GM21515 (cell line): ENCODE results near the gene SPECC1L.

ENCODE experiments used
- ATAC-seq: cut with Tn5 transposase; IDR thresholded peaks from one replicate; pipeline ENCODE4 v1.9.1; 2021; ENCODE audit not compliant: unreplicated experiment

SPECC1L gene

DNA sequence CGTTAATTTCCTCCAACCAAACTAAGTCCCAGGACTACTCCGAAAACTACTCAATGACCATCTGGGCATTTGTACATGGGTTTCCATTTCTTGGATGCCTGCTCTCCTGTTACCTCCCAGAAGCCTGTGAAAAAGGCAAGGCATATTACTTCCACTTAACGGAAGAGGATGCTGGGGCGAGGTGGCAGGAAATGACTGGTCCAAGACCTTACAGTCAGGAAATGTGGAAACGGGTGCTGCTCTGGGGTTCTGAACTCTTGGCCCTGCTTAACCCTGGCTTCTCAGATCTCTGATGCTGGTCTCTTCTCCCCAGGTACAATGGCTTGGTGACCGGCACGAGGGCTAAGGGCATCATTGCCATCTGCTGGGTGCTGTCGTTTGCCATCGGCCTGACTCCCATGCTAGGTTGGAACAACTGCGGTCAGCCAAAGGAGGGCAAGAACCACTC lies 169.7 kb downstream of the SPECC1L start:
- ATAC-seq: no peak

DNA sequence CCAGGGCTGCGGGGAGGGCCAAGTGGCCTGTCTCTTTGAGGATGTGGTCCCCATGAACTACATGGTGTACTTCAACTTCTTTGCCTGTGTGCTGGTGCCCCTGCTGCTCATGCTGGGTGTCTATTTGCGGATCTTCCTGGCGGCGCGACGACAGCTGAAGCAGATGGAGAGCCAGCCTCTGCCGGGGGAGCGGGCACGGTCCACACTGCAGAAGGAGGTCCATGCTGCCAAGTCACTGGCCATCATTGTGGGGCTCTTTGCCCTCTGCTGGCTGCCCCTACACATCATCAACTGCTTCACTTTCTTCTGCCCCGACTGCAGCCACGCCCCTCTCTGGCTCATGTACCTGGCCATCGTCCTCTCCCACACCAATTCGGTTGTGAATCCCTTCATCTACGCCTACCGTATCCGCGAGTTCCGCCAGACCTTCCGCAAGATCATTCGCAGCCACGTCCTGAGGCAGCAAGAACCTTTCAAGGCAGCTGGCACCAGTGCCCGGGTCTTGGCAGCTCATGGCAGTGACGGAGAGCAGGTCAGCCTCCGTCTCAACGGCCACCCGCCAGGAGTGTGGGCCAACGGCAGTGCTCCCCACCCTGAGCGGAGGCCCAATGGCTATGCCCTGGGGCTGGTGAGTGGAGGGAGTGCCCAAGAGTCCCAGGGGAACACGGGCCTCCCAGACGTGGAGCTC lies 170.2 kb downstream of the SPECC1L start:
- ATAC-seq: no peak

DNA sequence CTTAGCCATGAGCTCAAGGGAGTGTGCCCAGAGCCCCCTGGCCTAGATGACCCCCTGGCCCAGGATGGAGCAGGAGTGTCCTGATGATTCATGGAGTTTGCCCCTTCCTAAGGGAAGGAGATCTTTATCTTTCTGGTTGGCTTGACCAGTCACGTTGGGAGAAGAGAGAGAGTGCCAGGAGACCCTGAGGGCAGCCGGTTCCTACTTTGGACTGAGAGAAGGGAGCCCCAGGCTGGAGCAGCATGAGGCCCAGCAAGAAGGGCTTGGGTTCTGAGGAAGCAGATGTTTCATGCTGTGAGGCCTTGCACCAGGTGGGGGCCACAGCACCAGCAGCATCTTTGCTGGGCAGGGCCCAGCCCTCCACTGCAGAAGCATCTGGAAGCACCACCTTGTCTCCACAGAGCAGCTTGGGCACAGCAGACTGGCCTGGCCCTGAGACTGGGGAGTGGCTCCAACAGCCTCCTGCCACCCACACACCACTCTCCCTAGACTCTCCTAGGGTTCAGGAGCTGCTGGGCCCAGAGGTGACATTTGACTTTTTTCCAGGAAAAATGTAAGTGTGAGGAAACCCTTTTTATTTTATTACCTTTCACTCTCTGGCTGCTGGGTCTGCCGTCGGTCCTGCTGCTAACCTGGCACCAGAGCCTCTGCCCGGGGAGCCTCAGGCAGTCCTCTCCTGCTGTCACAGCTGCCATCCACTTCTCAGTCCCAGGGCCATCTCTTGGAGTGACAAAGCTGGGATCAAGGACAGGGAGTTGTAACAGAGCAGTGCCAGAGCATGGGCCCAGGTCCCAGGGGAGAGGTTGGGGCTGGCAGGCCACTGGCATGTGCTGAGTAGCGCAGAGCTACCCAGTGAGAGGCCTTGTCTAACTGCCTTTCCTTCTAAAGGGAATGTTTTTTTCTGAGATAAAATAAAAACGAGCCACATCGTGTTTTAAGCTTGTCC lies 171.0 kb downstream of the SPECC1L start:
- no peak for ATAC-seq

DNA sequence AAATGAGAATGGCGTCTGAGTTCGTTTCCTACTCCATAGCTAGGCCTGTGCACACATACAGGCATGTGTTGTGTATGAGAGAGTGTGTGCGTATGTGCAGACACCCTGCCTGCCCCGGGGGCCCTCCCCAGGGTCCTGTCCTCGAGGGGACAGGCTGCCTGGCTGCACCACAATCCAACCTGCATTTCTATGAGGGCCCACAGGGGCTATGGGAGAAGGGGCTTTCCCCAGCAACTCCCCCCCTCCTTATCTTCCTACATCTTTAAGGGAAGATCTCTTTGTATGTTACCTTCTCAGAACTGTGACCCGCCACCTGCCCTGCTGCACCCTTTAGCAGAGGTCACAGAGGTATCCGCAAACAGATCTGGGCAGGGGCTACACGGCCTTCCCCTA lies 171.7 kb downstream of the SPECC1L start:
- ATAC-seq: no peak

DNA sequence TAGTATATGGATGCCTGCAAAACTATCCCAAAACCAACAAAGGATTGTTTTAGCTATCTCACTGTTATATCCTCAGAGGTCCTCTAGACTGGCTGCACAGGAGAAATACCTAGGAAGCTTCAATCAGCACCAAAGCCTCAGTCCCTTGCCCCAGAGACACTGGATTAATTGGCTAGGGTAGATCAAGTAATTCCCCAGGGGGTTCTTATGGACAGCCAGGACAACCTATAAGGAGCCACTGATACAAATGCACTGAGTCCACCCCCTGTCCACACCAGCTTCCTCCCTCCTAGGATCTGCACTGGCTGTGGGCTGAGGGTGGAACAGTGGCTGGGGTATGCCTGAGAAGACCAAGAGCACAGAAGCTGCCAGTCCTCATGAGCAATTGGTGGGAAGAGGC lies 173.0 kb downstream of the SPECC1L start:
- no peak for ATAC-seq

DNA sequence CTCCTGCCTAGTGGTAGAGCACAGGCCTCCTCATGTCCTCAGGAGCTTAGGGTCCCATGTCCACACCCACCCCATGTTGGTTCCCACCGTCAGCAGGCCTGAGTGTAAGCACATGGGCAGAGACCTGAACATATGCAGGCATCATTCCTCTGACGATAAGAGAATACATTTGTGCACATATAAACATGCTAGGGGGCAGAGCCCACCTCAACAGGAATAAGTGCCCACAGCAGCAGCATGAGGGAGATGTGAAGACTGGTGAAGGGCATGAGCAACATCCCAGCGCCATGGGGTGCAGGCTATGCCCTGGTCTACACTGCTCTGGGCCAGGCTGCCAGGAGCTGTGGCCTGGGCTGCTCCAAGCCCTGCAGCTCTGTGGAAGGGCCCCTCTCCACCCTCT lies 173.6 kb downstream of the SPECC1L start:
- no peak for ATAC-seq

DNA sequence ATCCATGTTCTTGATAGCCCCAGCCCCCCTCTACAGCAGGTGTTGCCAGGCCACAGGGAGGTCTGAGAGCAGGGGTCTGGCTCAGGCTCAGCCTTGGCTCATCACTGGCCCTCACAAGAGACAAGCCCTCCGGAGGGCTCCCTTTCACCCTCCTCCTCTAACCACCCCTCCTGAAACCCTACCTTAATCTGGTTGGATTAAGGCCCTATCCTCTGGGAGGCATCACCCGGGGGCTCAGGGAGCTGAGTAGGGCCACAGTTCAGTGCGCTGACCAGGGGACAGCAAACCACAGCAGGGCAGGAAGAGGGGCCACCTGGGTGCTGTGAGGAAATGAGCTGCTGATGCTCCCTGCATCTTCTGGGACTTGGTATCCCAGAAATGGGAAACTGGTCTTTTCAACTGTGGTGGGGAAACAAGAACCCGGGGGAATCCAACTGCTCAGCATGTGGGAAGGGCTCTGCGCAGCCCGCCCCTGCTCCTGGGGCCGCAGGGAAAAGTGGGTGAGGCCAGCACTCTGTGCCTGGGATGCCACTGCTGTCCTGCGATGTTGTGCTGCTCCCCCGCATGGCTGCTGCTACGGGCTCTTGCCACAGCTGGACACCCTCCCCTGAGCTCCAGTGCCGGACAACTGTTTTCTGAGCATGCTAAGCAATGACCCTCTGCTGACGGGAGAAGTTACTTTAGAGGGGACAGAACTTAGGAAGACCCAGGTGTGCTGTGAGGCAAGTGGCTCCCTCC lies 174.3 kb downstream of the SPECC1L start:
- ATAC-seq: no peak

DNA sequence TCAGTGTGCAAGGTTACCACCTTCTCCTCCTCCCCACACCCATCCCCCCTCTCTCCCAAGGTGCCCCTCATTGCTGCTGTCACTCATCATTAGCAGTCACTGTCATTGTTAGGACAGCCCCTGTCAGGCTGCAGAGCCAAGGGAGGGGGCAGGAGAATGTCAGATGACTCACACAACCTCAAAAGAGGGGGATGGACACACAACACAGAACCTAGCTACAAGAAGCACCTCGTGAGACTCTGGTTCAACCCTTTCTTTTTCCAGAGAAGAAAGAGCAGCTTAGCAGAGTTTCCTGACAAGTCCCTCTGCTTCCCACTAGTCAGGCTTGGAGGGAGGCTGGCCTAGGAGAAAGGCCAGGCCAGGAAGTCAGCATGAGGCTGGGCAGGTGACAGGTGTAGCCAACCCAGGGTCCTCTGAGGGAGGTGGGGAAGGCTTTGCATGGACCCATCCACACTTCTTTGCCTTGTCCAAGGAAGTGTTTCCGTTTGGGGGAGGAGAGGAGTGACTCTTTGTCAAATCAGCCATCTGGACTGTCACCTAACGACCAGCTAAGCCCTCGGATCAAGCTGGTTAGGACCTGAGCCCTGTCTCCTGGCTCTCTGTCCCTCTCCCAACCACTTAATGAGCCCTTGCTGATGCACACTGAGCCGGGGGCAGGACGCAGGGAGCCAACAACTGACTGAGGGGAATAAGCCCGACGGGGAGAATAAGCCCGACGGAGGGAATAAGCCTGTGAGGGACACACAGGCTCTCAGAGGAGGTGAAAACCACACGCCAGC lies 175.0 kb downstream of the SPECC1L start:
- no peak for ATAC-seq

DNA sequence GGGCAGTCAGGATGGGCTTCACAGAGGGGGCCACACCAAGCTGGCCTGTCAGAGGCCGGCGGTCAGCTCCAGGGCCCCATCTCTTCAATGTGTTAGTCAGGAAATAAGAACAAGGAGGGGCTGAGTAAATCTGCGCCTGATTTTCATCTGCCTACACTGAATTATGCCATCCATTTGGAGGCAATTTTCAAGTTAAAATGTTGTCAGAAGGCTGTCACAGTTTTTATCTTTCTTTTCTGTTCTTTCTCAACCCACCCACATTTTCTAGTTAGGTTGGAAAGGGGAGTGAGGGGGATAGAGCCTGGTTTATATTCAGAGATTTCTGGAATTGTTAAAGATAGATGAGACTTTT lies 175.6 kb downstream of the SPECC1L start:
- ATAC-seq: no peak

DNA sequence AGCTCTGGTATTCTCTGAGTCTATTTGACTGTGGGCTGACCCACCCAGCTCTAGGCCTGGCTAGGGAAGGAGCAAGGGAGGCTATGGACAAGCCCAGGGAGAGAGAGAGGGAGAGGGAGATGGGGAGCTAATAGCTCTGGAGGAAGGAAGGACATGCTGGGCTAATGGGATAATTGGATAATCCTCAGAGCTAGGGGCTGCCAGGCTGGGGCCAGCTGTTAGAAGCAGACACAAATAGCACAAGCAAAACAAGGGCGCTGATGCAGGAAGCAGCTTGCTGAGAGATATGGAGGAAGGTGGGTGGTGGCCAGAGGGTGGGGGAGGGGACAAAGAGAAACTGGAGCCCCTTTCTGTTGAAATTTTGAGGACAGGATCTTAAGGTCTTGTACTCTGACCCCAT lies 180.0 kb downstream of the SPECC1L start:
- no peak for ATAC-seq

DNA sequence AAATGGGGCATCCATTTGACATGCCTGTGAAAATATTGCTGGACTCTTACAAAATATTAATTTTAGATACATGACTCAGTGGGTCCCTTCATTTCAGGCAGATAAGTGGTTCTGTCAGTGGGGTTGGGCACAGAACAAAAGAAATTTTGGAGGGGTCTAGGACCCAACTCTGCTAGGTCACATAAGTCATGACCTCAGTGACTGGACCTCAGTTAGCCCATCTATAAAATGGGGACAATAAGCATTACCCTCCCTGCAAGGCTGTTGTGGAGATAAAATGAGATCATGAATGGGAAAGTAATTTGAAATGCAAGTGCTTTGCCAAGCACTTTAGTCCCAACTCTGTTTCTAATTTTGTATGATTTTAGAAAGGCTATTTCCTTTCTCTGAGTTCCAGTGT lies 180.5 kb downstream of the SPECC1L start:
- no peak for ATAC-seq

DNA sequence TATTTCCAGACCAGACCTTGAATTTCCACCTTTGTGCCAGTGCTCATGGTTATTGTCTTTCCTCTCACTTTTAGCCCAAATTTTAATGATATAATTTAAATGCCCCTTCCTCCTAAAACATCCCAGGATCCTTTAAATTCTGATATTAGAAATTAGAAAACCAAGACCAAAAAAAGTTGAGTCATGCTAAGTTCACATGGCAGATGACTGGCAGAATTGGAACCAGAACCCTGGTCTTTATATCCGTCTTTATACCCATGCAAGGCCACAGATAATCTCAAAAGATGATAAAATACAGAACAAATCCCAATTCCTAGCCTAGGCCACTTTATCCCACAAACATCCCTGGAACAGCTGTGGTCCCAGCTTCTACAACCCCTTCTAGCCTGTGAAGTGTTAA lies 183.2 kb downstream of the SPECC1L start:
- ATAC-seq: no peak

DNA sequence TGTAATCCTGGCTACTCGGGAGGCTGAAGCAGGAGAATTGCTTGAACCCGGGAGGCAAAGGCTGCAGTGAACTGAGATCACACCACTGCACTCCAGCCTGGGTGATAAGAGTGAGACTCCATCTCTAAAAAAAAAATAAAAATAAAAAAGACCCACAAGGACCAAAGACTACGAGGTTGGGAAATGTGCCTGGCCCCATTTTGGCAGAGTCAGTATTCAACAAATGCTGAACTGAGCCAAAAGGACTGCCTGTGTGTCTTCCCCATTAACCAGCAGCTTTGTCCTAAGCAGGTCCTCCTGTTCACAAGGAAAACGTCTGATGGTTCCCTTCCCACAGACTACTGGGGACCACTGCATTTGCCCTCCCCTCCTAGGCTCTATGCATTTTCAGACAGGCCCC lies 184.4 kb downstream of the SPECC1L start:
- no peak for ATAC-seq

DNA sequence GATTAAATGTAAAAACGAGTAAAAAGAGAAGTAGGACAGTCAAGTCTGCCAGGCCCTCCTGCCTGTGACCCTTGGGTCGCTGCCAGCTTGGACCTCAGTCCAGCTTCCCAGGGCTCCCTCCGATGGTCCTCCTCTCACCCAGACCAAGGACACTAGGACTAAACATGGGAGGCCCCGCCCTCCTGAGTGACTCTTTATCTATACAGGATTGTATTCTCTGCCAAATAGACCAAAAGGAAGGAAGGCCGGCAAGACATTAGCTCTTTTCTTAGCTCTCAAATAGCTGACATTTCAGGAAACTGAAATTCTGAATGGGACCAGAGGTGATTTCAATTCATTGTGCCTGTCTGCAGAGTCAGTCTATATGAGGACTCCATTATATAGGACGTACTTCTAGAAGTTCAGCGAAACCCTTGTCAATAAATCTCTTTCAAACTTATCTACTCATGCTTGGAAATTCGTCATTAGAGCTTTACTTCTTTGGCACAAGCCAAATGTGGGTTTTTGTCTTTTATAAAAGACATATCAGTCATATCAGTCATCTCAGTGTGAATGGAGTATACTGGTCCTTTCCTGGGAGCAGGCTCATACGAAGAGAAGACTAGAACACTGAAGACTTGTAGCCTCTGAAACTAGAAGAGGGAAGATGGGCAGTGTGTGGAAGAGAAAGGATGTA lies 185.3 kb downstream of the SPECC1L start:
- no peak for ATAC-seq

DNA sequence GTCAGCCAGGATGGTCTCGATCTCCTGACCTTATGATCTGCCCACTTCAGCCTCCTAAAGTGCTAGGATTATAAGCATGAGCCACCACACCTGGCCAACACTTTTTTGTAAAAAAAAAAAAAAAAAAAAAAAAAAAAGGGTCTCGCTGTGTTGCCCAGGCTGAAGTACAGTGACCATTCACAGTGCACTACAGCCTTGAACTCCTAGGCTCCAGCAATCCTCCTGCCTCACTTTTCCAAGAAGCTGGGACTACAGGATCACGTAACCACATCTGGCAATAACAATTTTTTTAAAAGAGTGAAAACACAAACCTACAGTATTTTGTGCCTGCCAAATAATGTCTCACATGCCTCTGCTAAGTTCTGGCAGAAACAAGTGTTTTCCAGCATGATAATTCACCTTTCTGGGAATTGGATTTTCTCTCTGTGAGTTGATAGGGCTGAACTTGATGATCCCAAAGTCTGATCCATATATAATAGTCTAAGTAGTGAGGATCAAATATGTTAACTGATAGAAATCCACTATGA lies 187.3 kb downstream of the SPECC1L start:
- ATAC-seq: no peak

DNA sequence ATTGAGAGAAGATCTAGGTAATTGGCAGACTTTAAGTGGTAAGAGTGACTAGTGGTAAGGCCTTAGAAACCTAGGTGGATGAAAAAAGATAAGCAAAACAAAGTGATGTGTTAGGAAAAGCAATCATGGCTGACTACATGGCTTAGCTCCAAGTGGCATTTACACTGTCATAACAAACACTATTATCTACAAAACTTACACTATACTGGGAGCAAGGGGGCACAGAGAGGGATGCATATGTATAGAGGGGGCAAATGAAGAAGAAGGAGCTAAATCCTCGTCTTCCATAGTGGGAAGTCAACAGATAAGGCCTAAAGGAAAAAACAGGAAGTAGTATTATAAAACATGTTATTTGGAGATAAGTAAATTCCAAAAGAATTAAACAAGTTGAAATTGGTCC lies 189.3 kb downstream of the SPECC1L start:
- ATAC-seq: no peak

DNA sequence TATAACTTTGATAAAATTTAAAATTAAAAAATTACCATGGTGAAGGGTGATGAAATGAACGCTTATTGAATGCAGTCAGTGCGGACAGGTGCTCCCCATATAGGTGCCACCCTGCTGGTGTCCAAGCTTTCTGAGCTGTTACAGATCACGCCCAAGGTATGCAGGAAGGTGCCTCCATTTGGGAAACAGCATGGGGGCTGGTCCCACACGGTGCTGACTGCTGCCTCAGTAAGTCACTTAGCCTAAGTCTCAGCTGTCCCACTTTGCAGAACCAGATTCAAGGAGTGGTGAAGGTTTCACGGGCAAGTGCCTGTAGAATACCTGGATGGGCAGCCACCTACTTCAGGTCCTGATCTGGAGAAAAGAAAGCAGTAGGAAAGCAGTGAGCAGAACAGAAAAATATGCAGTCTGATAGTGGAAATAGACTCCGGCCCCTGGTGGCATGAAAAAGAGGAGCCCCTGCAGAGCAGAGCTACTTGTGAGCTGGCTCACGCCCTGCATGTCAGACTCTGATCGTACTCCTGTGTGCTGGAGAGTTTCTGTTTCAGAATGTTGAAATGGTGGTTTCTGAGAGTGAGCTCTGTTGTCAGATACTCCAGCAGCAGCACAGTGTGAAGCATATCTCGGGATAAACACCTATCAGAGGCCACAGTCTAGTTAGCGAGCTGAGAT lies 189.9 kb downstream of the SPECC1L start:
- ATAC-seq: no peak

DNA sequence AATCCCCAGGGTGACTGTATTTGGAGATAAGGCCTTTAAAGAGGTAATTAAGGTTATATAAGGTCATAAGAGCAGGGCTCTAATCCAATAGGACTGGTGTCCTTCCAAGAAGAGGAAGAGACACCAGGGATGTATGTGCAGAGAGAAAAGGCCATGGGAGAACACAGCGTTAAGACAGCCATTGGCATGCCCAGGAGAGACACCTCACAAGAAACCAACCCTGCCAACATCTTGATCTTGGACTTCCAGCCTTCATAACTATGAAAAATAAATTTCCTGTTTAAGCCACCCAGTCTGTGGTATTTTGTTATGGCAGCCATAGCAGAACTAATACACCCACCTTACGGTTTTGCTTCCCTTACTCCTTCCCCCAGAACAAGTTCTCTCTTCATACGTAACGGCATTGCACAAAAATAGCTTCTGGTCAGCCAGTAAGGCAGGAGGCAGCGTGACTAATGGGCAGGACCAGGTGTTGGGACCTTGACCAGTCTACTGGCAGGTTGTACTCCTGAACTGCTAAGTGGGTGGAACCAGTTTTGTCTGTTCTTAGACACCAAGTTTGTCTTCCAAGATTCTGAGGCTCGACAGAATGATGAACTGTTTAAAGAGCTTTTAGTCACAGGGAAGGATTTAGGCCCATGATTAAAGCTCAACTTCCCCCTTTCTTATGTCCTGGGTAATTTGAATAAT lies 192.6 kb downstream of the SPECC1L start:
- ATAC-seq: no peak

DNA sequence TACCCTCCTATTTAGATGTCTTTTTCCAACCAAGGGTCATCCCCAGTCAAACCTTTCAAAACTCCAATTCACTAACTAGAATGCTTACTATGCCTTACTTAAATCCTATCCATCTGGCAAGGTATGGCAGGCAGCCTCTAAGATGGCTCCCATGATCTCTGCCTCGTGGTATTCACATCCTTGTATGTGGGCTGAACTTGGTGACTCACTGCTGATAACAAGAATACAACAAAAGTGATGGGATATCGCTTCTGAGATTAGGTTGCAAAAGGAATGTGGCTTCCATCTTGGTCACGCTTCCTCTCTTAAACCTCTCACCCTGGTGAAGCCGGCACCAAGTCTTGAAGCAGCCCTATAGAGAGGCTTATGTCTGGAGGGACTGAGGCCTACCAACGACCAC lies 194.9 kb downstream of the SPECC1L start:
- no peak for ATAC-seq
